IPS-11a (cell line): ENCODE data around the gene HPSE.

Experiments
- H3K4me3 ChIP-seq: one replicate; pipeline ENCODE4 v1.5.1; 2013; ENCODE audit warnings: low read depth, low read length, control low read depth

HPSE gene

DNA sequence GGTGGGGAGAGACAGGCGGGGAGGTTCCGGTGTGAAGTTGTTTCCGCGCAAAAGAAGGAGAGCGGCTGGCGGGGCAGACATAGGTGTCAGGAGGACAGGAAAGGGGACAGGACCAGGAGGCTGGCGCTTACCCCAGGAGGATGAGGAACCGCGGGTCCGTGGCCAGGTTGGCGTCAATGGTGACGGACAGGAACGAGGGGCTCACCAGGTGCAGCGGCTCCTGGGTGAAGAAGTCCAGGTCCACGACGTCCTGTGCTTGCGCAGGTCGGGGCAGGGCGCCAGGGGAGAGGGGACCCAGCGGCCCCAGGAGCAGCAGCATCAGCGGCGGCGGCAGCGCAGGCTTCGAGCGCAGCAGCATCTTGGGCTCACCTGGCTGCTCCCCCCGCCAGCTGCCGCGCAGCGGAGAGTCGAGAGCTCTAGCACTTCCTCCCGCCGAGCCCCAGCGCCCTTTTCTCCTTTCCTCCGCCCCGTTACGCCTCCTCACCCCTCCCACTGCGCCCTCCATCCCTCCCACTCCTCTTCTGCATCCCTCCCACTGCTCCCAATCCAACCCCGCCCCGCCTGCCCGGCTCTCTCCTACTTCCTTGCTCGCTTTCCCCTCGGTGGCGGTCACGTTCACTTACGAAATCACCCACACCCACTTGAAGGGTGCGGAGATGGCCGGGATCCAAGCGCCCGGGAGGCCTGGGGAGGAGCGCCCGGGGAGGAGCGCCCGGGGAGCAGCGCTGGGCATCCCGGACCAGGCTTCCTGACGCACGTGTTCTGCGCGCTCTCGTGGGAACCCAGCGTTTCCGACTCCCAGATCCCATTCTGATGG, at the start of gene HPSE:
Gene HPSE (minus strand): TSS at position 424 of the 817 bp plus-strand sequence. CDS start 66 bp downstream, at position 358.
- peak within 1 kb of the TSS; percentile 77 for H3K4me3 ChIP-seq

DNA sequence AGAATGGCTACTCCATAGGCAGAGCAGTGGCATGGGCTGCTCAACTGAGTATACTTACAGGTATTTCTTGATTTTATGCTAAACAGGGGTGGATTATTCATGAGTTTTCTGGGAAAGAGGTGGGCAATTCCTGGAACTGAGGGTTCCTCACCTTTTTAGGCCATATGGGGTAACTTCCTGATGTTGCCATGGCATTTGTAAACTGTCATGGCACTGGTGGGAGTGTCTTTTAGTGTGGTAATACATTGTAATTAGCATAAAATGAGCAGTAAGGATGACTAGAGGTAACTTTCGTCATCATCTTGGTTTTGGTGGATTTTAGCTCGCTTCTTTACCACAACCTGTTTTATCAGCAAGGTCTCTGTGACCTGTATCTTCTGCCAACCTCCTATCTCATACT, 48.2 kb upstream of the HPSE start:
- no peak overlapping the region for H3K4me3 ChIP-seq

DNA sequence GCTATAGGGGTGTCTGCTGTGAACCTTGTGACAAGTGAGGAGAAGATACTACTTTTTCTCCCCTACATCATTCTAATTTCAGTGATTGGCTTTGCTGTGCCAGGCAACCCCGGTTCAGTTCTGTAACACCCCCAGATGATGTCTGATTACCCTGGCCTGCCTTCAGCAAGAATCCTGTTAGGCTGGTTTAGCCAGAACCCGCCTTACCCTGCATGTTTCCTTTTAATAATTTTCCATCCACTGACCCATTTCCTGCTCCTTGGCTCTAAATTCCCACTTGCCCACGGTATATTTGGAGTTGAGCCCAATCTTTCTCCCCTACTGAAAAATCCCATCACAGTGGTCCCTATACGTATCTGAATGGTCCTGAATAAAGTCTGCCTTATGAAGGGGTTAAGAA, 46.5 kb upstream of the HPSE start:
- H3K4me3 ChIP-seq = no peak overlapping the region

DNA sequence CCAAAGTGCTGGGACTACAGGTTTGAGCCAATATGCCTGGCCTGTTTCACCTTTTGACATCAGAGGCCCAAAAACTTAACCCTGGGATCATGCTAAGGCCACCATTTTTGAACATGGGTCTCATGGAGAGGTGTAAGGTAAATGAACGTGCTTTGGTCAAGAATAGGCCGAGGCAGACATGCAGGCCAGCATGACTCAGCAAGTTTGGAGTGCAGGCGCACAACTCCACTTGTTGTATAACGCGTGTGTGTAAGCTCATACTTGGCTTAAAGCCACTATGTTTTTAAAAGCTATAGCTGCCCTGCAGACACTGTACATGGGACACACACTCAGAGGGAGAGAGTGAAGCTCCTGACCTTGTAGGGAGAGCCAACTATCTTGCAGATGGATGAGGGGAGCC, 43.8 kb upstream of the HPSE start:
- H3K4me3 ChIP-seq = no peak overlapping the region

DNA sequence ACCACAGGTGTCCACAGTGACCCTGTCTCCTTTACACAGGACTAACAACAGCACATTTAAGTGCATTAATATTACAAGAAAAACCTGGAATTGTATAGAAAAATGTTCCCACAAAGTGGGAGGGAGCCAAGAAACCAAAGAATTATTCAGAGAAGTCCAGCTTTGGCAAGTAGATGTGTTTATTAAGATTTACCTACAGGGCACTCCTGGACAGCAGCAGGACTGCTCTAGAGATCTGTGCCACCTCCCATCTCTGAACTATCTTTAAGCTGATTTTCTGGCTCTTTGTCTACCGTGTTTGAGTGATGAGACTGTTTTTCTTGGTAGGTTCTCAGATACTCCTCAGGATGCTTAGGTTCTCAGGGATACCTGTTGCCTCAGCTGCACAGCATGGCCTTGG, 38.3 kb upstream of the HPSE start:
- no peak overlapping the region for H3K4me3 ChIP-seq

DNA sequence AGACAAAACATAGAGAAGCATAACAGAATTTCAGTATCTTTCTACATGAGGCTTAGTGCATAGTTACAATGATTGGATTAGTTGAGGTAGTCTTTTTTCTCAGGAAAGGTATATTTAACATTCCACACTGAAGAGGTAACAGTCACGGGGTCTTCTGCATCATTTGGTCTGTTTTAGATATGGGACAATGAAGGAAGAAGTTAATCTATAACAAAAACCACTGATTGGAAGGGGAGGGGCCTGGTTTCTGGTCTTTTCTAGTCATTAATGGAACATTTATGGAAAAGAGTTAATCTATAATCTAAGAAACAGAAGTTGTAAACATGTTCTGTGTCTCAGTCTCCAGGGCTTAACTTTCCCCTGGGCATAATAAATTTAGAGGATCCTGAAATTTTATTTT, 37.3 kb upstream of the HPSE start:
- no peak overlapping the region for H3K4me3 ChIP-seq

DNA sequence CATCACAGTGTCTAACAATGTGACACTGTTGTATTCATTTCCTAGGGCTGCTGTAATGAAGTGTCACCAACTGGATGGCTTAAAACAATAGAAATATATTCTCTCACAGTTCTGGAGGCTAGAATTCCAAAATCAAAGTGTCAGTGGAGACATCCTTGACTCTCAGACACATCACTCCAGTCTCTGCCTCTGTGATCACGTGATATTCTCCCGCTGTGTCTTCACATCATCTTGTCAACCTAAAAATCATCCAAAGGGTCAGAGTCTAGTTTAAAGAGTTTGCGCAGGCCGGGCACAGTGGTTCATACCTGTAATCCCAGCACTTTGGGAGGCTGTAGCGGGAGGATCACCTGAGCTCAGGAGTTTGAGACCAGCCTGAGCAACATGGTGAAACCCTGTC, 36.6 kb upstream of the HPSE start:
- no peak overlapping the region for H3K4me3 ChIP-seq

DNA sequence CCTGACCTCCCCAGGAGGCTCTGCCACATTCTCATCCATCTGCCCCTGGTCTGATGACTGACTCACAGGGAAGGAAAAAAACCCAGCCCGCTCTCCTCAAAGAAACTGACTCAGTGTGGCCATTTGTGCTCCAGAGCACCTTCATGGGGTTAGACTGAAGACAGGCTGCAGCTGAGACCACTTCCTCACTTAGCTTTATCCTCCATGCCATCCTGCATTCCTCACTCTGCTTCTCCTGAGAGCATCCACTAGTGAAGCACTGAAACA, 35.9 kb upstream of the HPSE start:
- no peak overlapping the region for H3K4me3 ChIP-seq

DNA sequence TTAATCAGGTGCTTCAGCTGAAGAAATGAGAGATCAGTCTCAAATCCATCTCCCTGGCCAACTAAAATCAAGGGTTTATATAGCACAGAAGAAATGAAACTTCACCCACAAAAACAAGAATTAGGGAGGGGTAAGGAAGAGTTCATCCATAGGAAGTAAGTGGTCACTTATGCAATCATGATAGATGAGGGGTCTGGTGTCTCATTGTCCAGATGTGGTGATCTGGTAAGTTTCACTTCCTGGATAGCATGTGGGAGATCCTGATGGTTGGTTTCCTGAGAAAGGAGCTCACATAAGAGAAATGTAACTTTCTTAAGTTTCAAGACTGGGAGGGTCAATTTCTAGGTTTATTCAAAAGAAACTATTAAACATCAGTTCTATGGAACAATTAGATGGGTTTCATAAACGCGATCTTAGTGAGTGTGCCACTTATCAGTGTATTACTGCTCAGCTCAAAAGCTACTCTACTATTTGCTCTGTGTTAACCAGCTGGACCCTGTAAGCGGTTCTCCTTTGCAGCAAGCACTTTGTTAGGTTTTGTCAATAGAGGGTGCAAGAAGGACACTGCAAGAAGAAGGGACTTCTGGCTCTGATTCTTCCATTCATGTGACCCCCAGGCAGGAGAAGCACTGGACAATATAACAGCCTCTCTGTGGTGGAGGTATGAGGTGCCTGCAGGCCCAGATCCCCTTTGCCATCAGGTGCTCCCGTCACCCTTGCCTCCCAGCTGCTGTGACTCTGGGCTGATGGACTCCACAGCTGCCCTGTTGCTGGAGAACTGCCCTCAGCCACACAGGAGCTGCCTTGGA, 35.4 kb upstream of the HPSE start:
- no peak overlapping the region for H3K4me3 ChIP-seq

DNA sequence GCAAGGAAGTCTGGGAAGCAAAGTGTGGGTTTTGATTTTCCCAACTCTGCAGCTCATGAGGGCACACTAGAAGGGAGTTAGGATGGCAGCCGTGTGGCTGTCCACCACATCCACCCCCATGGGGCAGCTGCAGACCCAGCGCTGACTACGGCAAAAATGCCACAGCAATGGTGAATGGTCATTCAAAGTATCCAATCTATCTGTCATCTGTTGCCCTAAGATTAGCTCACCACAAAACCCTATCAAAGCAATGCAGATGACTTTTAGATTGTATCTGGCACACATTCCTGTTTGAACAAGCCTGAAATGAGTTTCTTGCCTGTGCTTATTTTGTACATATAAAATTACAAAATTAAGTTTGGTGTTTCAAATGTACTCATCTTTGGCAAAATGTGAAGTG, 29.7 kb upstream of the HPSE start:
- no peak overlapping the region for H3K4me3 ChIP-seq

DNA sequence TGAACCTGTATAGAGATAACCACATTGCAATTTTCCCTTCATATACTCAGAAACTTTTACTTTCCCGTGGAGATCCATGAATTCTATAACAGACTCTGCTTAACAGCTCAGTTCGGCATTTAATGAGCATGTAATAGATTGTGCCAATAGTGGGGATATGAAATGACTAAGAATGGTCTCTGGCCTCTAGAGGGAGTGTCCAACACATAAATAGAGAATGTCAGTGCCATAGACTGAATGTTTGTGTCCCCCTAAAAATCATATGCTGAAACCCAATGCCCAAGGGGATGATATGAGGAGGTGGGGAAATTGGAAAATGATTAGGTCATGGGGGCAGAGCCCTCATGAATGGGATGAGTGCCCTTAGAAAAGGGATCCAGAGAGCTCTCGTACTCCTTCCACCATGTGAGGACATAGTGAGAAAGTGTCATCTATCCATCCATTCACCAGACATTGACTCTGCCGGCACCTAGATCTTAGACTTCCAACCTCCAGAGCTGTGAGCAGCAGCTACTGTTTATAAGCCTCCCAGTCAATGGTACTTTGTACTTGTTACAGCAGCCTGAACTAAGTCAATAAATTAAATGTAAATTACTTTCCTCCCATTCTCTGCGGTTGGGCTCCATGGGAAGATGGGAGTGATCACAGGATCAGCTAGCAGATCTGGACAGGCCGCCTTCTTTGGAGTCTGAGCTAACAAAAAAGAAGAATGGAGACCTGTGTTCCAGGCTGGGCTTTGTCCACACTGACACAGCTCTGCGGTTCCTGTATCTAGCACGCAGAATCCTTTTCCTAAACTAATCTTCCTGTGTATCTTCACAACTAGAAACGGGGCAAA, 28.1 kb upstream of the HPSE start:
- H3K4me3 ChIP-seq = no peak overlapping the region

DNA sequence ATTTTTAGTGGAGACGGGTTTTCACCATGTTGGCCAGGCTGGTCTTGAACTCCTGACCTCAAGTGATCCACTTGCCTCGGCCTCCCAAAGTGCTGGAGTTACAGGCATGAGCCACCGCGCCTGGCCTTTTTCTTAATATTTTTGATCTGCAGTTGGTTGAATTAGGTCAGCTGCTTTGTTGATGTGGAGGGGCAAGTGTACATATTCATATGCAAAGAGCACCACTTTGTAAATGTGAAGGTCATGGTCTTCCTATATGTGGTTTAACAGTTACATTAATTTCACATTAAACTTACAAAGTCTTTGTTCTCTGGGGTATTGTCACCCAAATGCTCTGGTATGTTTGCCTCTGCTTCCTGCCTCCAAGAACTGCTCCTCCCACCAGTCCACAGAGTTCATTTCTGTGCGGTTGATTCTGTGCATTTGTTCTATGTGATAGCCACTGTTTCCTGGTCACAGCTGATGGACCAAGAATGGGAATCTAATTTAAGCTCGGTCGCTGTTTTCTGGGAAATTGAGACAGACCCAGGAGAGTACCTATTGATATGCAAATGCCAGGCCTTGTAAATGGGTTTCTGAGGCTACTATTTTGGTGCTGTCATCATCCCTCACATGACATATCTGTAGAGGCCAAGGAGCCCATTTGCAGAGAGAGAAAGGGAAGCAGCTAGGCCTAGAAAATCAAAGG, 26.9 kb upstream of the HPSE start:
- no peak overlapping the region for H3K4me3 ChIP-seq

DNA sequence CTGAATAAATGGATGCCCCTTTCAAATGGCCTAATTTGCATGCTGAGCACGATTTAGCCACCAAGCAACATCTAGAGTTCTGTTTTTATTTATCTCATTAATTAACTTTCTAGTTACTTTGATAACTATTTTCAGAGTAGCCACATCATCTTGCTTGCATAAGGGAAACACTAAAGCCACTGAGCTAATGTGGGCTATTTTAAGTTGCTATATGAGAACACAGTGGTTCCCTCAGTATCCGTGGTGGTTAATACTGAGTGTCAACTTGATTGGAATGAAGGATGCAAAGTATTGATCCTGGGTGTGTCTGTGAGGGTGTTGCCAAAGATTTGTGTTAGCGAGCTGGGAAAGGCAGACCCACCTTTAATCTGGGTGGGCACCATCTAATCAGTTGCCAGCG, 25.4 kb upstream of the HPSE start:
- H3K4me3 ChIP-seq = no peak overlapping the region

DNA sequence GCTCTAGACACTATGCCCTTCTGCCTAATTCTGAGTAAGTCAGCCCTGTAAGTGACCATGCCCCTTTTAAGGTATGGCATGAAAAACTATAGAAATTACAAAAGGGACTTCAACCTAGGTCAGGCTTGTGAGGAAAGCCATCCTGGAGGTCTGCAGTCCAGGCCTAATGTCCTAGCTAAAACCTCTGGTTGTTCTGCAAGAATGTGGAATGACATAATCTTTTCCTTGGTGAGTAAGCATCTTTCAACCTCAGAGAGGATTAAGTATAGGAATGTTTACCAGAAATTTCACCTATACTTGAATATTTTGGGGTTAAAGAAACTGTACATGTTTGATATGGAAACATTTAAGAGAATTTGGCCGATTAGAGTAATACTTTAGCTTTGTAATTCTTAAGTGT, 23.8 kb upstream of the HPSE start:
- no peak overlapping the region for H3K4me3 ChIP-seq

DNA sequence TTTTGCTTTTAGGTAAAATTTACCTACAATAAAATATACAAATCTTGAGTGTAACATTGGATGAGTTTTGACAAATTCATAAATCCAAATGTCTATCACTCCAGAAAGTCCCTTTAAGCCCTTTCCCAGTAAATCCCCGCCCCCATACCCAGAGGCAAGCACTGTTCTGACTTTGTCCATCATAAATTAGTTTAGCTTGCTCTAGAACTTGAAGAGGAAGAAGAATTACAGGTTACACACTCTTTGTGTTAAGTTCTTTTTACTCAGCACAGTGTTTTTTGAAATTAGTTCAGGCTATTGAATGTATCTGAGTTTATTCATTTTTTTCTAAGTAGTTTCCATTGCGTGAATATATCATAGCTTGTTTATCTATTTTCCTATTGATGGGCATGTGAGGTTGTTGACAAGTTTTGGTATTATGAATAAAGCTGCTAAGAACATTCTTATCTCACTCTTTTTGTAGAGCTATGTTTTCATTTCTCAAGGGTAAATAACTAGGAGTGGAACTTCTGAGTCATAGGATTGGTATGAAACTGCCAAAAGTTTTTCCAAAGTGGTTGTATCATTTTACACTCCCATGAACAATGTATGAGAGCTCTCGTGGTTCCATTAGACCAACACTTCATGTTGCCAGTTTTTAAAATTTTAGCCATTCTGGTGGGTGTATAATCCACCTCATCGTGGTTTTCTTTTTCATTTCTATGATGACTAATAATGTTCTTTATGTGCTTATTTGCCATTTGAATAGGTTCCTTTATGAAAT, 22.4 kb upstream of the HPSE start:
- no peak overlapping the region for H3K4me3 ChIP-seq

DNA sequence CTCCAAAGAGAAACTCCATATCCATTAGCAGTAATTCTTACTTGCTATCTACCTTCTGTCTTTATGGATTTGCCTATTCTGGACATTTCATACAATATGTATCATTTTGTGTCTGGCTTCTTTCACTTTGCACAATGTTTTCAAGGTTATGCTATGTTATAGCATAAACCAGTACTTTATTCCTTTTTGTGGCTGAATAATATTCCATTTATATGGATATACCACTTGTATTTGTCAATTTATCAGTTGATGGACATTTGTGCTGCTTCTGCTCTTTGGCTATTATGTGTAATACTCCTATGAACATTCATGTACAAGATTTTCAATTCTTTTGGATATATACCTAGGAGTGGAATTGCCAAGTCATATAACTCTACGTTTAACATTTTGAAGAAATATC, 18.9 kb upstream of the HPSE start:
- H3K4me3 ChIP-seq = no peak overlapping the region

DNA sequence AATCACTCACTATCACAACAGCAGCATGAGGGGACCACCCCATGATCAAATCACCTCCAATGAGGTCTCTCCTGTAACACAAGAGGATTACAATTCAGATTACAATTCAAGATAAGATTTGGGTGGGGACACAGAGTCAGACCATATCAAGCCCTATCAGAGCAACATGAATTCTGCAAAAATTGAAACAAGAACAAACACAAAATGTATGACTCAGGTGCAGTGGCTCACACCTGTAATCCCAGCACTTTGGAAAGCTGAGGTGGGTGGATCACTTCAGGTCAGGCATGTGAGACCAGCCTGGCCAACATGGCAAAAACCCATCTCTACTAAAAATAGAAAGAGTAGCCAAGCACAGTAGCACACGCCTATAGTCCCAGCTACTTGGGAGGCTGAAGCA, 13.4 kb upstream of the HPSE start:
- H3K4me3 ChIP-seq = no peak overlapping the region

DNA sequence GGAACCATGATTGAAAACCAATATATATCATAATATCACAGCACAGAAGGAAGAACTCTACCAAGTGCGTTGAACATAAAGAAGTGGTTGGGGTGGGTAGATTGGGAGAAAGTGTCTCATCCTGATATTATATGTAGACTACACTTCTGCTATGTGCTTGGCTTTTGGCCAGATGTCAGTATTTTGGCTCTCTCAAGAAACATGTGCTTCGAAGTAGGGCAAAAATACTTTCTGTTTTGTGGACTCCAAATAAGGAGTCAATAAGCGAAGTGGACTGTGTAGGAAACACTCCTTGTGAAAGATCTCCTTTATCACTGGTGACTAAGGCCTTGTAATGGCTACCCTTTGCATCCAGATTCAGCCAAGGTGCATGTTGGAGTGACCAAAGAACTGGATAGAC, 7.8 kb upstream of the HPSE start:
- no peak overlapping the region for H3K4me3 ChIP-seq

DNA sequence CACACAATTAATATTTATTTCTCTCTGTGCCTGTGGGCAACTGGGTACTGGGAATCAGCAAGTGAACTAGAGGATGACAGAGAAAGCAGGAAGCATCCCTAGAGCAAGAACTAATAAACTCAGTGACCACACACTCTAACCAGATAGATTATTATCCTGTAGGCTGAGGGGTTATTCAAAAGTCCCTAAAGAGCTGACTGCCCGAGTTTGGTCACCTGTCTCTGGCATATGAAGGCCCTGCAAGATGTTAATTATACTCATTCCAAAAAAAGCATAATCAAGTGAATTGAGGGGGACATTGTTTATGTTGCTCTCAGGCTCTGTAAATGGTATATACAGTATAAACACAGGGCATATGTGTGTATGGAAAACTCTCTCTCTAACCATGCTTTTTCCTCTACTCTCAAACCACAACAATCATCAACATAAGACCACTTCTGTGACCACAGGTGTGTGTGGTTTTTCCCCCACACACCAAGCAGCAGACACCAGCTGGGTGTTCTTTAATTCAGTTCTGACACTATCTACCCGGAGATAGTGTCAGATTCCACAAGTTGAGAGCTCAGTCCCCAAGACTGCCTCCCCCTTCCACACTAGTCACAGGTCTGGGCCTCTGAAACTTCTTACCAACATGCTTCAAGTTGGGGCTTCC, 6.2 kb upstream of the HPSE start:
- no peak overlapping the region for H3K4me3 ChIP-seq

DNA sequence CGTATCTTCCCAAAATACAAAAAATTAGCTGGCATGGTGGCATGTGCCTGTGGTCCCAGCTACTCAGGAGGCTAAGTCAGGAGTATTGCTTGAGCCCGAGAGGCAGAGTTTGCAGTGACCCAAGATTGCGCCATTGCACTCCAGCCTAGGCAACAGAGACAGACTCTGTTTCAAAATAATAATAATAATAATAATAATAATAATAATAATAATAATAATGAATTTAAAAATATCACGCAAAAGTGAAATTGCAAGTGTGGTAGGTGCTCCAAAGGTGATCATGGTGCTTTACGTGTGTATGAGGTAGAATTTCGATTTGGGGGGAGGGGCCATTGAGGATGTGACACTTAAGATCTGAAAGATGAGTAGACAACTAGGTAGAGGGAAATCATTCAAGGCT, 4.9 kb upstream of the HPSE start:
- no peak overlapping the region for H3K4me3 ChIP-seq
